Trophoblast cell (in vitro differentiated cells and primary cell): Measurements from ENCODE around the gene SMCP.

ENCODE experiments used
- DNase-seq, 2 donors: peaks; one replicate each; pipeline ENCODE4 v3.0.0-alpha.2; 2016
- H2AFZ ChIP-seq: 2 replicates; pipeline ENCODE4 v1.6.1; 2013; ENCODE audit warnings: low read length, moderate library complexity, mild to moderate bottlenecking; ENCODE audit not compliant: insufficient read depth, poor library complexity
- H2AK5ac ChIP-seq: 2 replicates; pipeline ENCODE4 v1.6.1; 2013; ENCODE audit warnings: mild to moderate bottlenecking, low read length
- H2BK120ac ChIP-seq: 2 replicates; pipeline ENCODE4 v1.6.1; 2013; ENCODE audit warnings: low read length, mild to moderate bottlenecking, moderate library complexity; ENCODE audit not compliant: insufficient read depth, poor library complexity
- H2BK12ac ChIP-seq: 2 replicates; pipeline ENCODE4 v1.6.1; 2013; ENCODE audit warnings: mild to moderate bottlenecking, low read length, moderate library complexity
- H2BK5ac ChIP-seq: 2 replicates; pipeline ENCODE4 v1.6.1; 2013; ENCODE audit warnings: low read length, low read depth, moderate library complexity, mild to moderate bottlenecking; ENCODE audit not compliant: poor library complexity
- H3K14ac ChIP-seq: 2 replicates; pipeline ENCODE4 v1.6.1; 2013; ENCODE audit warnings: mild to moderate bottlenecking, low read length
- H3K18ac ChIP-seq: 2 replicates; pipeline ENCODE4 v1.6.1; 2013; ENCODE audit warnings: mild to moderate bottlenecking, low read length
- H3K23ac ChIP-seq: 2 replicates; pipeline ENCODE4 v1.6.1; 2013; ENCODE audit warnings: low read length
- H3K27ac ChIP-seq: 2 replicates; pipeline ENCODE4 v1.5.1; 2013; ENCODE audit warnings: low read depth, mild to moderate bottlenecking, inconsistent platforms, low read length, moderate library complexity
- H3K27me3 ChIP-seq: 2 replicates; pipeline ENCODE4 v1.6.1; 2013; ENCODE audit warnings: inconsistent platforms, mild to moderate bottlenecking, low read length, moderate library complexity; ENCODE audit not compliant: insufficient read depth
- H3K36me3 ChIP-seq, 2 experiments: 1 replicate in 1 of 2; 2 replicates in 1 of 2; pipeline ENCODE4 v1.6.1; 2013; ENCODE audit warnings: low read length in 2 of 2, mild to moderate bottlenecking in 2 of 2, moderate library complexity in 1 of 2; ENCODE audit not compliant: insufficient read depth in 2 of 2, control insufficient read depth in 1 of 2
- H3K4ac ChIP-seq: 2 replicates; pipeline ENCODE4 v1.6.1; 2013; ENCODE audit warnings: low read depth, mild to moderate bottlenecking, low read length, moderate library complexity
- H3K4me1 ChIP-seq, 2 experiments: 1 replicate in 1 of 2; 2 replicates in 1 of 2; pipeline ENCODE4 v1.6.1; 2013; ENCODE audit warnings: low read length in 2 of 2, mild to moderate bottlenecking in 2 of 2, moderate library complexity in 1 of 2; ENCODE audit not compliant: insufficient read depth in 2 of 2, control insufficient read depth in 1 of 2
- H3K4me2 ChIP-seq: 2 replicates; pipeline ENCODE4 v1.6.1; 2013; ENCODE audit warnings: inconsistent platforms, mild to moderate bottlenecking, low read length, moderate library complexity
- H3K4me3 ChIP-seq: 2 replicates; pipeline ENCODE4 v1.5.1; 2013; ENCODE audit warnings: mild to moderate bottlenecking, low read depth, low read length, inconsistent platforms
- H3K79me1 ChIP-seq: one replicate; pipeline ENCODE4 v1.6.1; 2013; ENCODE audit warnings: low read length
- H3K79me2 ChIP-seq: 2 replicates; pipeline ENCODE4 v1.6.1; 2013; ENCODE audit warnings: low read length, mild to moderate bottlenecking; ENCODE audit not compliant: control insufficient read depth, insufficient read depth, poor library complexity
- H3K9ac ChIP-seq: 2 replicates; pipeline ENCODE4 v1.6.1; 2013; ENCODE audit warnings: mild to moderate bottlenecking, low read length
- H3K9me3 ChIP-seq: 2 replicates; pipeline ENCODE4 v1.6.1; 2013; ENCODE audit warnings: low read depth, mild to moderate bottlenecking, control low read depth, inconsistent platforms, low read length; ENCODE audit not compliant: insufficient read depth
- H4K12ac ChIP-seq: 2 replicates; pipeline ENCODE4 v1.6.1; 2013; ENCODE audit warnings: low read depth, mild to moderate bottlenecking, low read length, moderate library complexity
- H4K8ac ChIP-seq: 2 replicates; pipeline ENCODE4 v1.6.1; 2013; ENCODE audit warnings: low read depth, mild to moderate bottlenecking, low read length, moderate library complexity
- H4K91ac ChIP-seq: one replicate; pipeline ENCODE4 v1.6.1; 2013; ENCODE audit warnings: low read depth, mild to moderate bottlenecking, low read length, moderate library complexity
- WGBS: extraction: QIAGEN DNeasy Blood & Tissue Kit; methylation state at CpG from one replicate; pipeline ENCODE4 v1.1.7; 2013; ENCODE audit warnings: missing lambda C conversion rate; ENCODE audit not compliant: insufficient read length, insufficient coverage; ENCODE audit errors: extremely low coverage; 5-methylcytosine and 5-hydroxymethylcytosine counted together

SMCP gene

DNA sequence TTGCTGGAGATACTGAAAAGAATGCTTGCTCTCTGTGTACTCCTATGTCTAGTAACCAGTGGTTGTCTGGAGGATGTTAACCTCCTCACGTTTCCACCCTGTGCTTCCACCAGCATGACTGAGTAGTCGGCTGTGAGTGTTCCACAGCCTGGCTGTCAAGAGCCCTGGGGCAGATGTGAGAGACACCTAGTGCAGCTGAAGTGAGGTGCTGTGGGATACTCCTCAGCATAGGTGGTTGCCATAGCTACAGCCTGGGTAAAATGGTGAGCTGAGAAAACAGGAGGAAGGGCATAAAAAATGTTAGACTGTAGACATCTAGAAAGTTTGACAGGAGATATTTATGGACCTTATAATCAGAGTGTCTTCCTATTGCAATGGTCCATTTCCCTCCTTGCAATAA lies 46.1 kb downstream of the SMCP start:
- DNase-seq: no peak
- H4K91ac ChIP-seq: no peak overlapping the region
- H3K9me3 ChIP-seq: peaks cover 3% of the 10 kb centered on the region
- no peaks in the 10 kb centered on the region for H3K4me1 ChIP-seq
- H3K4me3 ChIP-seq: no peak overlapping the region
- H2AK5ac ChIP-seq: no peak overlapping the region
- H3K27me3 ChIP-seq: no peaks in the 10 kb centered on the region
- no CpG with 5 or more reads among the region's 2 CpGs for WGBS
- H3K4ac ChIP-seq: no peak overlapping the region
- H3K18ac ChIP-seq: no peak overlapping the region
- no peak overlapping the region for H3K23ac ChIP-seq
- no peaks in the 10 kb centered on the region for H3K79me2 ChIP-seq
- H3K79me1 ChIP-seq: no peaks in the 10 kb centered on the region
- no peak overlapping the region for H4K8ac ChIP-seq
- H3K27ac ChIP-seq: no peak overlapping the region
- H3K14ac ChIP-seq: no peak overlapping the region
- H3K4me2 ChIP-seq: no peak overlapping the region
- H2BK120ac ChIP-seq: no peak overlapping the region
- H3K36me3 ChIP-seq: no peaks in the 10 kb centered on the region
- H2BK5ac ChIP-seq: no peak overlapping the region
- no peak overlapping the region for H2AFZ ChIP-seq
- H3K9ac ChIP-seq: no peak overlapping the region
- H2BK12ac ChIP-seq: no peak overlapping the region
- H4K12ac ChIP-seq: no peak overlapping the region

DNA sequence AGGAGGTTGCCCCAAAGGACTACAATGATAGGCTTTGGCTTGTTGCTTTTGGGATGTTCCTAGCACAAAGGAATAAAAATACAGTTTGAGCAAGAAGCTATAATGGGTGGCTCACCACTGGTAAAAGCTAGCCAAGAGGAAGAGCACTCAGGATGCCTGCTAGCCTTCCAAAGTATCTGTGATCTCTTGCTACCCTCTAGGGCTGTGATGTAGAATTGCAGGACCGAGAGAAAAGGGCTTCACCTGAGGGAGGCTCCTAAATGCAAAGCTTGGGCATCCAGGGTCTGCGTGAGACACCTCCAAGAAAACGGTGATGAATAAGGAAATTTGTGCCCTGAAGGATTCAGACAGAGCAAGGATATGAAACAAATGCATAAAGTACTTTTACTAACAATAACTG lies 48.0 kb downstream of the SMCP start:
- H3K9ac ChIP-seq: no peak overlapping the region
- H2AFZ ChIP-seq: no peak overlapping the region
- no peak overlapping the region for H3K14ac ChIP-seq
- no peak overlapping the region for H2BK5ac ChIP-seq
- no peak overlapping the region for H4K8ac ChIP-seq
- no peaks in the 10 kb centered on the region for H3K27me3 ChIP-seq
- no peak overlapping the region for H4K91ac ChIP-seq
- H3K36me3 ChIP-seq: no peaks in the 10 kb centered on the region
- no CpG with 5 or more reads among the region's 3 CpGs for WGBS
- H3K4ac ChIP-seq: no peak overlapping the region
- no peak overlapping the region for H3K4me2 ChIP-seq
- no peak overlapping the region for H2BK12ac ChIP-seq
- DNase-seq: peak; percentile 24 to 75
- H3K18ac ChIP-seq: no peak overlapping the region
- no peak overlapping the region for H3K4me3 ChIP-seq
- no peaks in the 10 kb centered on the region for H3K79me2 ChIP-seq
- no peaks in the 10 kb centered on the region for H3K4me1 ChIP-seq
- no peak overlapping the region for H2AK5ac ChIP-seq
- no peak overlapping the region for H2BK120ac ChIP-seq
- H4K12ac ChIP-seq: no peak overlapping the region
- H3K27ac ChIP-seq: no peak overlapping the region
- H3K9me3 ChIP-seq: peaks cover 3% of the 10 kb centered on the region
- H3K79me1 ChIP-seq: no peaks in the 10 kb centered on the region
- H3K23ac ChIP-seq: no peak overlapping the region

DNA sequence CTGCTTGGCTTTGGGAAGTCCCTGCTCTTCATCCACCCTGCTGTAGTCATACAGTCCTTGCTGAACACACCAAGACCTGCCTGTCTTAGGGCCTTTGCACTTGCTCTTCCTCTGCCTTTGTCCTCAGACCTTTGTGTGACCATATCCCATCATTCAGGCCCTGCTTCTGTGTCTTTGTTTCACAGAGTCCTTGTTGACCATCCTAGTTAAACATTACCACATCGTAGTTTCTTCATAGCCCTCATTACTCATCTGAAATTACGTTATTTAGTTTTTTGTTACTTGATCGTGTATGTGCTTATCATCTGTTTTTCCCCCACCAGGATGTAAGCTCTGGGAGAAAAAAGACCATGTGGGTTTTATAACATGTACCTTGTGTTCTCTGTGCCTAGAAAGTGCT lies 50.5 kb downstream of the SMCP start:
- H2BK120ac ChIP-seq: no peak overlapping the region
- no peak for DNase-seq
- no peak overlapping the region for H4K8ac ChIP-seq
- no peak overlapping the region for H3K9ac ChIP-seq
- H2BK5ac ChIP-seq: no peak overlapping the region
- H3K4me2 ChIP-seq: no peak overlapping the region
- no peaks in the 10 kb centered on the region for H3K79me2 ChIP-seq
- H3K9me3 ChIP-seq: peaks cover 3% of the 10 kb centered on the region
- no peak overlapping the region for H3K4ac ChIP-seq
- no peak overlapping the region for H3K27ac ChIP-seq
- no peaks in the 10 kb centered on the region for H3K4me1 ChIP-seq
- H3K36me3 ChIP-seq: no peaks in the 10 kb centered on the region
- H3K4me3 ChIP-seq: no peak overlapping the region
- no peak overlapping the region for H2AK5ac ChIP-seq
- H3K79me1 ChIP-seq: no peaks in the 10 kb centered on the region
- no peak overlapping the region for H4K12ac ChIP-seq
- no CpG with 5 or more reads among the region's 3 CpGs for WGBS
- H3K23ac ChIP-seq: no peak overlapping the region
- H3K27me3 ChIP-seq: no peaks in the 10 kb centered on the region
- H2AFZ ChIP-seq: no peak overlapping the region
- H3K14ac ChIP-seq: no peak overlapping the region
- H4K91ac ChIP-seq: no peak overlapping the region
- H2BK12ac ChIP-seq: no peak overlapping the region
- H3K18ac ChIP-seq: no peak overlapping the region

DNA sequence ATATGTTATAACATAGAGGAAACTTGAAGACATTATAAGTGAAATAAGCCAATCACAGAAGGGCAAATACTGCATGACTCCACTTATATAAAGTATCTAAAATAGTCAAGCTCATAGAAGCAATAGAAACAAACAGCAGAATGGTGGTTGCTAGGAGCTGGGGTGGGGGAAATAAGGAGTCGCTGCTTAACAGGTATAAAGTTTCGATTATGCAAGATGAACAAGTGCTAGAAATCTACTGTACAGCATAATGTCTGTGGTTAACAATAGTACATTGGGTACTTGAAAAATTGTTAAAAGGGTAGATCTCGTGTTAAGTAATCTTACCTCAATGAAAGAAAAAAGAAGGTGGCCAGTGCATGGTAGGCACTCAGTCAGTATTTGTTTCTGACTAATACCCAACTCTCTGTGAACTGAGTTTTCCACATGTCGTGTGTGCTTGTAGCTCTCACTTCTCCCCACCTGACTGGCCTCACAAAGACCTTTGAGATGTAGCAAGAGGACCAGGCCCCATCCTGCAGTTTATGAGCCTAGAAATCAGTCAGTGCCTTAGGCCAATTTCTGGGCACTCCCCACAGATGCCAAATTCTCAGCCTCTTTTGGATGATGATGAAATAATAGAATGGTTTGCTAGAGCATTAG lies 54.2 kb downstream of the SMCP start:
- Histone ChIP-seq H3K4me2 (no peak overlapping the region), H2BK5ac (no peak overlapping the region), H3K4me3 (no peak overlapping the region), H4K8ac (no peak overlapping the region), H2BK120ac (no peak overlapping the region), H2BK12ac (no peak overlapping the region), H3K9ac (no peak overlapping the region), H3K18ac (no peak overlapping the region), H2AK5ac (no peak overlapping the region), H3K4me1 (no peaks in the 10 kb centered on the region), H4K12ac (no peak overlapping the region), H4K91ac (no peak overlapping the region), H3K27ac (no peak overlapping the region), H2AFZ (no peak overlapping the region), H3K79me1 (no peaks in the 10 kb centered on the region), H3K36me3 (no peaks in the 10 kb centered on the region), H3K79me2 (no peaks in the 10 kb centered on the region), H3K9me3 (no peaks in the 10 kb centered on the region), H3K14ac (no peak overlapping the region), H3K4ac (no peak overlapping the region), H3K27me3 (no peaks in the 10 kb centered on the region), H3K23ac (no peak overlapping the region)
- no peak for DNase-seq
- WGBS: no CpG with 5 or more reads among the region's 4 CpGs
